NCI-H128 (cell line): ENCODE results near the gene SFRP2.

ENCODE experiments used
- DNase-seq: peaks from one replicate; lab custom pipeline; 2025; ENCODE audit not compliant: unreplicated experiment; lab: John Stamatoyannopoulos, UW

SFRP2 gene

GRCh38 chr4:153731239-153731638 lies 57.6 kb downstream of the SFRP2 start:
- no peak for DNase-seq
